Progenitor cell of endocrine pancreas (in vitro differentiated cells): ENCODE data around the gene WNT3A. TPM values are rescaled to one million over a fixed set of nuclear protein-coding genes. Genes with fewer than 3 reads are reported as not detected.
A peak's percentile ranks its signal among the peaks of the same experiment; 100 is the strongest.

Experiments used
- DNase-seq: peaks from one replicate; pipeline ENCODE4 v3.0.0; 2021; ENCODE audit warnings: low spot score; ENCODE audit not compliant: unreplicated experiment
- H3K27ac Mint-ChIP-seq: 2 replicates; pipeline ENCODE4 v1.8.0; 2021; ENCODE audit warnings: mild to moderate bottlenecking, moderate library complexity, mixed read lengths
- H3K27me3 Mint-ChIP-seq: 2 replicates; pipeline ENCODE4 v1.8.0; 2021; ENCODE audit warnings: mixed read lengths
- H3K36me3 Mint-ChIP-seq: 2 replicates; pipeline ENCODE4 v1.8.0; 2022; ENCODE audit warnings: mixed read lengths; ENCODE audit not compliant: insufficient read depth
- H3K4me1 Mint-ChIP-seq: 2 replicates; pipeline ENCODE4 v1.8.0; 2021; ENCODE audit warnings: low read depth, mixed read lengths
- H3K4me3 Mint-ChIP-seq: 2 replicates; pipeline ENCODE4 v1.8.0; 2021; ENCODE audit warnings: low read depth, mild to moderate bottlenecking, moderate library complexity, mixed read lengths
- H3K9me3 Mint-ChIP-seq: 2 replicates; pipeline ENCODE4 v1.8.0; 2021; ENCODE audit warnings: low read depth, mixed read lengths
- CTCF ChIP-seq: fragments of 200-600 bp; sonication (generic); IDR thresholded peaks from one replicate; pipeline ENCODE4 v1.5.0; 2021; ENCODE audit warnings: antibody characterized with exemption, mild to moderate bottlenecking; ENCODE audit not compliant: unreplicated experiment
- microRNA-seq: library from miRNA; unstranded; fragments of <30 nt; microRNA quantifications from one replicate; pipeline ENCODE4 v1.1.0, GENCODE V29; 2020; ENCODE audit warnings: borderline number of aligned reads; ENCODE audit not compliant: unreplicated experiment
- total RNA-seq: library from RNA; stranded (reverse); gene quantifications from 2 replicates; pipeline ENCODE4 v1.2.1, GENCODE V29; 2021

The WNT3A gene
- total RNA-seq, 1 donor from 2014 or later: not detected

- H3K27ac Mint-ChIP-seq: peak overlapping the region; percentile 98
- no peak overlapping the region for H3K4me3 Mint-ChIP-seq
- H3K4me1 Mint-ChIP-seq: peaks cover 12% of the 10 kb centered on the region
Measured at GRCh38 chr1:228110556-228110955, 103.8 kb downstream of the WNT3A start.

More at GRCh38 chr1:228110556-228110955, 103.8 kb downstream of the WNT3A start:
- Mint-ChIP-seq H3K9me3 (peaks cover 3% of the 10 kb centered on the region), H3K36me3 (peaks cover 3% of the 10 kb centered on the region), H3K27me3 (no peaks in the 10 kb centered on the region)
- no peak for DNase-seq
- no peak for TF ChIP-seq CTCF

Small RNA genes within 50 kb of the gene (microRNA-seq; reads per million reads assigned to microRNA genes)
- 2.4 reads per million for gene MIR3620

Other genes with a start within 250 kb of the WNT3A start
- not detected in 2 replicates for gene PRSS38, start 191.3 kb upstream of the WNT3A start, total RNA-seq
- 1.2 TPM in 2 replicates for gene WNT9A, start 59.1 kb upstream of the WNT3A start, total RNA-seq
- gene ARF1, start 75.7 kb downstream of the WNT3A start, total RNA-seq: 259 and 267 TPM in 2 replicates
- gene C1orf35, start 96.3 kb downstream of the WNT3A start, total RNA-seq: 20.2 and 22.4 TPM in 2 replicates
- gene MRPL55, start 102.3 kb downstream of the WNT3A start, total RNA-seq: 50.3 and 52.3 TPM in 2 replicates
- 96.3 and 101 TPM in 2 replicates for gene GUK1, start 133.3 kb downstream of the WNT3A start, total RNA-seq
- gene GJC2, start 142.9 kb downstream of the WNT3A start, total RNA-seq: 1.7 and 2.1 TPM in 2 replicates
- 9.7 and 11.2 TPM in 2 replicates for gene IBA57, start 158.8 kb downstream of the WNT3A start, total RNA-seq
- 57.3 and 57.5 TPM in 2 replicates for gene OBSCN, start 201.0 kb downstream of the WNT3A start, total RNA-seq